Neural cell (in vitro differentiated cells): Measurements from ENCODE around the gene NPS.

Source experiments
- EZH2 ChIP-seq: fragments of 200-600, 300-800 bp; shearing (Covaris generic), sonication (generic); IDR thresholded peaks from 2 replicates; pipeline ENCODE4 v1.6.1; 2014; ENCODE audit warnings: antibody characterized with exemption, low read length, borderline replicate concordance, mild to moderate bottlenecking; ENCODE audit not compliant: insufficient read depth, poor library complexity, severe bottlenecking
- TF ChIP-seq, protein P1 (sequence below): fragments of 450-650 bp; IDR thresholded peaks from 2 replicates; pipeline ENCODE4 v1.5.1; 2014; ENCODE audit warnings: antibody characterized with exemption, mild to moderate bottlenecking, moderate library complexity; ENCODE audit not compliant: poor library complexity, severe bottlenecking

DNA sequence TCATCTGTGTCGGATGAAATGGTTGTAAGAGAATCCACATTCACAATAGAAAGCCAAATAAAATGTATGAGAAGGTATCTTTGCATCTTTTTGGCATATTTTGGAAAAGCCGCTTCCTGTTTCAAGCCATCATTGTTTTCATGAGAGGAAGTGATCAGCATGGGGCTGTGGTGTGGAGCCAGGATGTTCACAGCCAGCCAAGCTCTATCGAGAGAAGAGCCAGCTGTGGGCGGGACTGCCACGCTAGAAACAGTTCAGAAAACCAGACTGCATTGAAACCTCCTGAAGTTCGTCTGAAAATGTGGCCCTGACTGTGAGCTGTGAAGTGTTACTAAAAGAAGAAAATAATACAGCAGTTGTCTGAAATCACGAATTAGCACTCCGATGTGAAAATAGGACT lies 21.2 kb upstream of the NPS start:
- TF ChIP-seq EZH2 = no peak
- TF ChIP-seq, protein P1, sequence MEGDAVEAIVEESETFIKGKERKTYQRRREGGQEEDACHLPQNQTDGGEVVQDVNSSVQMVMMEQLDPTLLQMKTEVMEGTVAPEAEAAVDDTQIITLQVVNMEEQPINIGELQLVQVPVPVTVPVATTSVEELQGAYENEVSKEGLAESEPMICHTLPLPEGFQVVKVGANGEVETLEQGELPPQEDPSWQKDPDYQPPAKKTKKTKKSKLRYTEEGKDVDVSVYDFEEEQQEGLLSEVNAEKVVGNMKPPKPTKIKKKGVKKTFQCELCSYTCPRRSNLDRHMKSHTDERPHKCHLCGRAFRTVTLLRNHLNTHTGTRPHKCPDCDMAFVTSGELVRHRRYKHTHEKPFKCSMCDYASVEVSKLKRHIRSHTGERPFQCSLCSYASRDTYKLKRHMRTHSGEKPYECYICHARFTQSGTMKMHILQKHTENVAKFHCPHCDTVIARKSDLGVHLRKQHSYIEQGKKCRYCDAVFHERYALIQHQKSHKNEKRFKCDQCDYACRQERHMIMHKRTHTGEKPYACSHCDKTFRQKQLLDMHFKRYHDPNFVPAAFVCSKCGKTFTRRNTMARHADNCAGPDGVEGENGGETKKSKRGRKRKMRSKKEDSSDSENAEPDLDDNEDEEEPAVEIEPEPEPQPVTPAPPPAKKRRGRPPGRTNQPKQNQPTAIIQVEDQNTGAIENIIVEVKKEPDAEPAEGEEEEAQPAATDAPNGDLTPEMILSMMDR = no peak
